Endothelial cell of umbilical vein (primary cell): Measurements from ENCODE around the gene MYLIP. TPM values are rescaled to one million over a fixed set of nuclear protein-coding genes. Genes with fewer than 3 reads are reported as not detected.

ENCODE experiments used
- BruUV-seq: library from RNA; stranded (reverse); fragments of 400-500 nt; replicated peaks from 2 replicates; lab custom pipeline; 2021; lab: Mats Ljungman, UMichigan
- CTCF ChIA-PET: fragments of 300-600, 350-600 bp; sonication (Branson Sonifier 250); formaldehyde crosslinking; loops from one replicate; lab custom pipeline; 2021; ENCODE audit warnings: antibody characterized with exemption, inconsistent platforms; lab: Charles Lee
- POLR2A ChIA-PET: fragments of 300-600, 350-600 bp; sonication (Branson Sonifier 250); formaldehyde crosslinking; loops from one replicate; lab custom pipeline; 2021; ENCODE audit warnings: antibody characterized with exemption, inconsistent platforms; lab: Charles Lee
- DNase-seq: peaks from one replicate; pipeline ENCODE4 v3.0.0-alpha.2; 2011; ENCODE audit warnings: low read depth, low spot score
- FAIRE-seq: peaks from 2 replicates; lab custom pipeline; 2011; peaks lifted over from hg19 to GRCh38; lab: Jason Lieb, UNC
- H2AFZ ChIP-seq: 2 replicates; pipeline ENCODE4 v1.6.0; 2012; ENCODE audit warnings: low read depth, low read length, control low read depth, inconsistent platforms
- H3K27ac ChIP-seq: 2 replicates; pipeline ENCODE4 v1.5.1; 2011; ENCODE audit warnings: low read depth, mild to moderate bottlenecking, control low read depth, low read length, moderate library complexity; ENCODE audit not compliant: insufficient read depth
- H3K27me3 ChIP-seq, 2 experiments: 2 replicates each; pipeline versions ENCODE4 v1.6.0 to v1.6.1; 2011; ENCODE audit warnings: low read length in 2 of 2, mixed read lengths in 1 of 2; ENCODE audit not compliant: control insufficient read depth in 2 of 2, insufficient read depth in 2 of 2
- H3K36me3 ChIP-seq, 2 experiments: 2 replicates in 1 of 2; 3 replicates in 1 of 2; pipeline ENCODE4 v1.5.1; 2011; ENCODE audit warnings: low read length in 2 of 2, mild to moderate bottlenecking in 1 of 2, moderate library complexity in 1 of 2; ENCODE audit not compliant: control insufficient read depth in 2 of 2, insufficient read depth in 2 of 2; ENCODE audit errors: extremely low read depth in 1 of 2
- H3K4me1 ChIP-seq: 3 replicates; pipeline ENCODE4 v1.5.1; 2011; ENCODE audit warnings: mild to moderate bottlenecking, low read length; ENCODE audit not compliant: control insufficient read depth, insufficient read depth; ENCODE audit errors: extremely low read depth
- H3K4me2 ChIP-seq: 2 replicates; pipeline ENCODE4 v1.6.1; 2011; ENCODE audit warnings: low read length, control low read depth, mixed read lengths; ENCODE audit not compliant: insufficient read depth
- H3K4me3 ChIP-seq, 3 experiments: fragments of 200-600 bp in 1 of 3; sonication (generic), shearing (Covaris generic) in 1 of 3; replicated peaks in 1 of 3; 2 replicates each; pipeline ENCODE4 v1.5.1; 2011 to 2016; ENCODE audit warnings: control low read depth in 3 of 3, low read length in 3 of 3, mild to moderate bottlenecking in 2 of 3, inconsistent platforms in 1 of 3, low read depth in 1 of 3, moderate library complexity in 1 of 3; ENCODE audit not compliant: insufficient read depth in 1 of 3
- H3K79me2 ChIP-seq: 2 replicates; pipeline ENCODE4 v1.6.0; 2012; ENCODE audit warnings: low read length, inconsistent platforms; ENCODE audit not compliant: control insufficient read depth, insufficient read depth
- H3K9ac ChIP-seq: replicated peaks from 2 replicates; pipeline ENCODE3; 2011; ENCODE audit warnings: low read length, control low read depth; ENCODE audit not compliant: insufficient read depth; ENCODE audit errors: extremely low read depth
- H3K9me1 ChIP-seq: replicated peaks from 3 replicates; pipeline ENCODE4 v1.6.0; 2011; ENCODE audit warnings: mild to moderate bottlenecking, low read length; ENCODE audit not compliant: control insufficient read depth, insufficient read depth; ENCODE audit errors: extremely low read depth
- H3K9me3 ChIP-seq: replicated peaks from 2 replicates; pipeline ENCODE4 v1.5.1; 2012; ENCODE audit warnings: low read length, inconsistent platforms; ENCODE audit not compliant: control insufficient read depth, insufficient read depth
- H4K20me1 ChIP-seq: replicated peaks from 2 replicates; pipeline ENCODE3; 2011; ENCODE audit warnings: mild to moderate bottlenecking, low read length; ENCODE audit not compliant: control insufficient read depth, insufficient read depth; ENCODE audit errors: extremely low read depth
- CTCF ChIP-seq, 2 donors: IDR thresholded peaks; 1 replicate in 1 of 2; 2 replicates in 1 of 2; pipeline ENCODE4 v1.5.1; 2011; ENCODE audit warnings: low read length in 2 of 2, mild to moderate bottlenecking in 2 of 2, moderate library complexity in 2 of 2, control low read depth in 1 of 2, inconsistent platforms in 1 of 2, low read depth in 1 of 2; ENCODE audit not compliant: insufficient read depth in 1 of 2; ENCODE audit errors: extremely low read depth in 1 of 2
- EZH2 ChIP-seq: IDR thresholded peaks from 2 replicates; pipeline ENCODE4 v1.6.1; 2012; ENCODE audit warnings: borderline replicate concordance, low read depth, mild to moderate bottlenecking, moderate library complexity, low read length, inconsistent platforms; ENCODE audit not compliant: severe bottlenecking
- FOS ChIP-seq: IDR thresholded peaks from 2 replicates; pipeline ENCODE4 v1.6.1; 2011; ENCODE audit warnings: mild to moderate bottlenecking, low read length, moderate library complexity, borderline replicate concordance; ENCODE audit not compliant: insufficient read depth
- GATA2 ChIP-seq: IDR thresholded peaks from 2 replicates; pipeline ENCODE4 v1.7.0; 2011; ENCODE audit warnings: low read depth, mild to moderate bottlenecking, moderate library complexity, mixed read lengths, low read length; ENCODE audit not compliant: insufficient read length, insufficient read depth
- JUN ChIP-seq: IDR thresholded peaks from 2 replicates; pipeline ENCODE4 v1.6.1; 2011; ENCODE audit warnings: borderline replicate concordance, low read depth; ENCODE audit not compliant: insufficient read length, insufficient read depth
- MAX ChIP-seq: IDR thresholded peaks from 2 replicates; pipeline ENCODE4 v1.6.1; 2011; ENCODE audit not compliant: insufficient read depth, insufficient read length
- MYC ChIP-seq: IDR thresholded peaks from one replicate; pipeline ENCODE4 v1.6.1; 2011; ENCODE audit warnings: mild to moderate bottlenecking, low read depth, low read length
- POLR2A ChIP-seq: IDR thresholded peaks from 2 replicates; pipeline ENCODE4 v1.6.1; 2012; ENCODE audit warnings: low read depth, mild to moderate bottlenecking, control low read depth, low read length
- POLR2AphosphoS5 ChIP-seq: IDR thresholded peaks from 2 replicates; pipeline ENCODE4 v1.6.1; 2012; ENCODE audit warnings: low read depth, mild to moderate bottlenecking, control low read depth, low read length, moderate library complexity; ENCODE audit not compliant: insufficient read depth
- dilution Hi-C: fragments of 300-500 bp; cut with MboI; formaldehyde crosslinking; loops from one replicate; pipeline ENCODE4 v1.15.0; 2019; ENCODE audit warnings: low sequenced_read_pairs; ENCODE audit not compliant: extremely low pct_ligation_motif_present
- intact Hi-C: fragments of 100-400 bp; cut with micrococcal nuclease; formaldehyde crosslinking; loops from one replicate; pipeline ENCODE4 v1.10.0; 2022
- polyA plus RNA-seq, 4 experiments: library from polyadenylated mRNA; depleted of rRNA in 3 of 4; stranded (reverse) in 3 of 4; unstranded in 1 of 4; fragments of >200 nt; gene quantifications; 2 replicates each; pipeline versions ENCODE4 v1.2.1 to v1.2.3, GENCODE V29; 2011 to 2012; ENCODE audit warnings: missing spikeins in 1 of 4
- total RNA-seq: library from RNA; stranded (reverse); gene quantifications from 2 replicates; pipeline ENCODE4 v1.2.3, GENCODE V29; 2021

Gene MYLIP
- total and polyA plus RNA-seq, 2 donors (not counting 3 experiments of a cell fraction or from before 2014, with no cell fraction given): 16.9 to 19.2 TPM

DNA sequence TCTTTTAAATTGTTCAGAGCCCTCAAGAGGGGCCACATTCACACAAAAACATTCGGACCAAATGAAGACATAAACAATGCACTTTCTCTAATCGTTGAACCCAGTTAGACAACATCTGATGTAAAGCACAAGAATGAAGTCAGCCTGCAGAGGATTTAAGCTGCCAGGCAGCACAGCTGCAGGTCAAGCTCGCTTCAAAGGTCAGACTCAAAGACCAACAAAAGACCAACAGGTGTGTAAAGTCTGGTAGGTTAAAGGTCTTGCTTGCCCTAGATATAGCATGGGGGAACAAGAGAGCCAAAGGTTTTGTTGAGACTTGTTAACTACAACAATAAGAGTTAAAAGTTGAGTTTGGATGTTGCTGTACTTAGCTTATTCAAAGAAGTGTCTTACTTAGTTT lies 26.7 kb upstream of the MYLIP start:
- Histone ChIP-seq H3K79me2 (no peaks in the 10 kb centered on the region), H3K4me3 (no peak overlapping the region), H3K36me3 (no peaks in the 10 kb centered on the region), H4K20me1 (no peaks in the 10 kb centered on the region), H2AFZ (no peak overlapping the region), H3K4me1 (no peaks in the 10 kb centered on the region), H3K27me3 (peaks cover 0 to 6% of the 10 kb centered on the region in 2 experiments), H3K9me3 (no peaks in the 10 kb centered on the region), H3K4me2 (no peak overlapping the region), H3K9me1 (no peaks in the 10 kb centered on the region), H3K27ac (no peak overlapping the region), H3K9ac (no peak overlapping the region)
- dilution Hi-C loops (no loop called here), intact Hi-C loops (no loop called here)
- TF ChIP-seq MAX (no peak), GATA2 (no peak), JUN (no peak), POLR2A (no peak), FOS (no peak), MYC (no peak), CTCF (IDR thresholded peaks at IDR 0.05; ENCODE audit: extremely low read depth in 1 of 2, insufficient read depth in 1 of 2, low read depth in 1 of 2, low read length in 2 of 2) (no peak), EZH2 (no peak), POLR2AphosphoS5 (no peak)
- CTCF ChIA-PET: interaction anchor here (1.2 to 1.6 kb wide), 2 partner anchors 9 to 27 kb away, joined by 3 to 7 read pairs; partner anchors contain the start of gene MYLIP
- no TSS peak for BruUV-seq
- FAIRE-seq: no peak
- POLR2A ChIA-PET: no interaction called here
- DNase-seq: no peak
